NCI-H2081 treated with DMSO at 0.1 percent for 48 hours (cell line): ENCODE measurements around the gene PLSCR5.

ENCODE experiments used
- DNase-seq: peaks from one replicate; lab custom pipeline; 2025; lab: John Stamatoyannopoulos, UW

The PLSCR5 gene

DNA sequence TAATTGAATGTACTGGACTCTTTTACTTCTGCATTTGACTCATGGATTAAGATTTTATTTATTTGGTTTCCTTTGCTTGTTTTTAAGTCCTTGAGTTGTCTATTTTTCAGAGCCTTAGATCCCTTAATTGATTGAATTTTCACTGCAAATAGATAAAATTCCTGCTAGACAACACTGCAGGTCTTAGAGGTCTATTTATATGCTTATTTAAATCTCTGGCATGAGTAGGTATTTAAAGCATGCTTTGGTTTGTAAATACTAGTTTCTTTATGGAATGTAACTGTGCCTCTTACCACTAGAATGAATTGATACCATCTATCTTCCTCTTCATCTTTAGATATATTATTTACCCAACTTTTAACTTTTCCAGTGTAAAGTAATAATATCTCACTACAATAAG lies 20.0 kb downstream of the PLSCR5 start:
- DNase-seq: no peak

DNA sequence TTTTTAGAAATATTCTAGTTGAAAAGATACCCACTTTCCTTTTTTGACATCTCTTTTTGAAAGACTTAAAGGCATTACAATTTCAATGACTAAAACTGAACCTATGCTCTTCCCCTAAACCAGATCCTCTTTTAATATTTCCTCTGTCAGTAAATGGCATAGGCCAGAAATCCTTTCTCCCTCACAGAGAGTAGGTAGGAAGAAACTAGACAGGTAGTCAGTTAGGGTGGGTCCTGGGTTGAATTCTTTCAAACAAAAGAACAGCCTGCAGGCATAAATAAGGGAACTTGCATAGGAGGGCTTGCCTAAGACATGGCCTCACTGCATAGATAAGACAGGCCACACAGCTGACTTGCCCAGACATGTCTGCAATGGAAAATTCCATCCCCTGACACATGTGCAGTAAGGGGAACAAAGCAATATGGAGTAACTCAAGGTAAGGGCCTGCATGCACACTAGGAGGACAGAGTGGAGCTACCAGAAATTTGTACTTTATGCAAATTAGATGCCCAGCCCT lies 23.1 kb downstream of the PLSCR5 start:
- no peak for DNase-seq

DNA sequence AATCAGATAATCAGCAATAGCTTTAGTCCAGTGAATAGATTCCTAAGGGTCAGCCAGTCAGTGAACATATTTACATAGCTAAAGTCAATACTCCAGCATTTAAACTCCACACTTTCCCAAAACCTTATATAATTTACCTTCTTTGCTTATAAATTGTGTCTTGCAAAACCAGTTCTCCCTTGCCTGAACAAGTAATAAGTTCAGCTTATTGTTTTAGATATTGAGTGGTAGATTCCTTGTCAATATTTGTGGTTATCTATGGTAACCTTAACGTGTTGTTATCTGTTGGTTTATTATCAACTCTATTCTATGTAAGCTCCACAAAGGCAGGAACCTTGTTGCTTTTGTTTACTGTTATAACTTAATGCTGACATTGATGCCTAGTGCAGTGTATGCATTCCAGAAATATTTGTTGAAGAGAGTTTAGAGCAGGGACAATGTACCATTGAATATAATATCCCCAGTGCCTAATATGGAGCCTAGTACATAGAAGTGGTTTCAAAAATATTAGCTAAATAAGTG lies 24.0 kb downstream of the PLSCR5 start:
- DNase-seq: no peak

DNA sequence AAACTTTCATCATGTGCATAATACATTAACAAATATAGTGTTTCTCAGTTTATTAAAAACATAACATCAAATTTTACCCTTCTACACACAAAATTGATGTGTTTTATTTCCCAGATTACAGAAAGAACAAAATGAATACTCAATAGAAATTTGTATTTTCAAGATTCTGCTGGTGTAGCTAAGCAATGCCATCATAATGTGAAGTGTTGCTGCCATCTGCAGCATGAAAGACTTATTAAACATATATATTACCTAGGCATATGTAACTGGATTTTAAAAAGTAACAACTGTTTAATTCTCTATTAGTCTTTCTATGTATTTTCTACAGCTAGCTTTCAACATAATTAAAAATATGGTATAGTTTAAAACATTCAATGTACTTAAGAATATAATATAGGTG lies 27.5 kb downstream of the PLSCR5 start:
- DNase-seq: no peak

DNA sequence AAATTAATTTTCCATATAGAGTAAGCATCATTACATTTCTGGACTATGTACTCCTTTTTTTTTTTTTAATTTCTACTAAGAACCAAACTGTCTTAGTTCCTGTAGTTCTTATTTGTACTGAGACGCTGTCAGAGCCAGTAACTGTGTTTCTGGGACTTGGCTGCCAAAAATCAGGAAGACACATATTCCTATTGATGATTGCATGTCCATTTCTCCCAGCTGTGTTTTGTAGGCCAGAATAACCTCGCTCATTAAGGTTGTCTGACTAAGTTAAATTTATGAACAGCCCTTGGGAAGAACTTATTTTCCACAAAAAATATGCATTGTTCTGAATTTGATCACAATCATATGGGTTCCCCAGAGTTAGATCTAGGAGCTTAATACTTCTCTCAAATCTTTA lies 29.5 kb downstream of the PLSCR5 start:
- no peak for DNase-seq

DNA sequence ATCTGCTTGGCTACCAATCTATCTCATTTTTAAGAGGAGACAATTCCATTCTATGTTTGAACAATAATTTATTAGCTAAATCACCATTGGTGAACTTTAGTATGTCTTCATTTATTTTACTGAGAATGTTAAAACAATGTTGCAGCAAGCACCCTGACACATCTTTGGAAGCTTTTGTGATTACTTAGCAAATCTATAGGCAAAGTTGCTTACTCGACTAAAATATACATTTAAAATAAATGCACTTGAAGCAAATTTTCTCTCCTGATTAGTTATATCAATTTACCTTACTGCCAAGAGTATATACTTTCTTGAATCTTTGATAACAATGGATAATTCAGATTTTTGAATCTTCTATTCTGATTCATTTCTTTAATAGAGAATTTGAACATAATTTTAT lies 31.0 kb downstream of the PLSCR5 start:
- no peak for DNase-seq

DNA sequence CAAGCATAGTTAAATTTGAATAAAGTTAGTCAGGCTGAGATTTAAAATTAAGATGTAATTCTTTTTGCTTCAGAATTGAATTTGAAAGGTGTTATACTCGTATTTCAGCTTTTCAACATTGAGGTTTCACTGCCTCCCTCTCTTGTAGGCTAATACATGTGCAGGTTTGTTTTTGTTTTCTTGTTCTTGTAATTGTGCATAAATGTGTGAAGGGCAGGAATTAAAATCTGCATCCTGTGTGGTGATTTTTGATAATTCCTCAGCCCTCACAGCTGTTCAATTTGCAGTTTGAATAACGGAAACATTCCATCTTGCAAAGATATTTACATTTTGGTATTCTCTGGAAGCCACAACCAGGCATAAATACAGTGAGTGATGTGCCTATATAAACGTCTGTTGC lies 35.8 kb downstream of the PLSCR5 start:
- no peak for DNase-seq

DNA sequence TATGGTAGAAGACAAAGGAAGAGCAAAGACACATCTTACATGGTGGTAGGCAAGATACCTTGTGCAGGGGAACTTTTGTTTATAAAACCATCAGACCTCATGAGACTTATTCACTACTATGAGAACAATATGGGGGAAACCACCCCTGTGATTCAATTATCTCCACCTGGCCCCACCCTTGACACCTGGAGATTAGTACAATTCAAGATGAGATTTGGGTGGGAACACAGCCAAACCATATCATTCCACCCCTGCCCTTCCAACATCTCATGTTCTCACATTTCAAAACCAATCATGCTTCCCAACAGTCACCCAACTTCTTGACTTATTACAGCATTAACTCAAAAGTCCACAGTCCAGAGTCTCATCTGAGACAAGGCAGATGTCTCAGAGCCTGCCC lies 39.0 kb downstream of the PLSCR5 start:
- no peak for DNase-seq

DNA sequence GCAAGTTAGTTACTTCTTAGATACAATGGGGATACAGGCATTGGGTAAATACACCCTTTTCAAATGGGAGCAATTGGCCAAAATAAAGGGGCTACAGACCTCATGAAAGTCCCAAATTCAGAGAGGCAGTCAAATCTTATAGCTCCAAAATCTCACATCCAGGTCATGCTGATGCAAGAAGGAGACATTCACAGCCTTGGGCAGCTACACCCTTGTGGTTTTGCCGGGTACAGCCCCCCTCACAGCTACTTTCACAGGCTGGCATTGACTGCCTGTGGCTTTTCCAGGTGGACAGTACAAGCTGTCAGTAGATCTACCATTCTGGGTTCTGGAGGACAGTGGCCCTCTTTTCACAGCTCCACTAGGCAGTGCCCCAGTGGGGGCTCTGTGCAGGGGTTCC lies 43.3 kb downstream of the PLSCR5 start:
- no peak for DNase-seq

DNA sequence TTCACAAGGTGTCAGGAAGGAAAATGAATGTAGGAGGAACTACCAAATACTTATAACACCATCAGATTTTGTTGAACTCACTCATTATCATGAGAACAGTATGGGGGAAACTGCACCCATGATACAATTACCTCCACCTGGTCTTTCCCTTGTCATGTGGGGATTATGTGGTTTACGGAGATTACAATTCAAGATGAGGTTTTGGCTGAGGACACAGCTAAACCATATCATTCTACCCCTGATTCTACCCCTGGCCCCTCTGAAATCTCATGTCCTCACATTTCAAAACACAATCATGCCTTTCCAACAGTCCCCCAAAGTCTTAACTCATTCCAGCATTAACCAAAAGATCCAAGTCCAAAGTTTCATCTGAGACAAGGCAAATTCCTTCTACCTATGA lies 43.7 kb downstream of the PLSCR5 start:
- no peak for DNase-seq

DNA sequence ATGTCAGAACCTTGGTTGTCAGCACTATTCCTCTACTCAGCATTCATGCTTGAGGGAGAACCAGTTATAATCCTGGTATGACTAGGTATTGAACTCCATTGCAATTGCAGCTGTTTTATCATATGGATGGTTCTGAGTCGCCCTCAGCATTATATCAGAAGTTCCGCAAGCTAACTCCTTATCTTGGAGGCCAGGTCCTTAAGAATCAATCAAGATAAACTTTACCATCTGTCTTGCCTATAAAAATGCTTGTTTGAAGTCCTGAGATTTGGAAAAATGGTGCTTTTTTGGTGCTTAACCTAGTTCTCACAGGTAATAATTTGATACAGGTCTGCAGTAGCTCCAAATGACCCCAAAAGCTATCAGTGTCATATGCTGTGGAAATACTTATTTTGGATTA lies 44.5 kb downstream of the PLSCR5 start:
- no peak for DNase-seq

DNA sequence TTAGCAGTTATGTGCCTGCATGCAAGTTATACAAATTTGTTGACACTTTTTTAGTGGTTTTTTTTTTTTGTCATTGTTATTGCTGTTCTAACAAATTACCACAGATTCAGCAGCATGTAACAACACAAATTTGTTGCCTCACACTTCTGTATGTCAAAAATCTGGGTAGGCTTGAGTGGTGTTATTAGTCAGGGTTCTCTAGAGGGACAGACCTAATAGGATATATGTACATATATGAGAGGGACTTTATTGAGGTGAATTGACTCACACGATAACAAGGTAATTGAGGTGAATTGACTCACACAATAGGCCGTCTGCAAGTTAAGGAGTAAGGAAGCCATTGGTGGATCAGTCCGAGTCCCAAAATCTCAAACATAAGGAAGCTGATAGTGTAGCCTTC lies 45.8 kb downstream of the PLSCR5 start:
- DNase-seq: no peak

DNA sequence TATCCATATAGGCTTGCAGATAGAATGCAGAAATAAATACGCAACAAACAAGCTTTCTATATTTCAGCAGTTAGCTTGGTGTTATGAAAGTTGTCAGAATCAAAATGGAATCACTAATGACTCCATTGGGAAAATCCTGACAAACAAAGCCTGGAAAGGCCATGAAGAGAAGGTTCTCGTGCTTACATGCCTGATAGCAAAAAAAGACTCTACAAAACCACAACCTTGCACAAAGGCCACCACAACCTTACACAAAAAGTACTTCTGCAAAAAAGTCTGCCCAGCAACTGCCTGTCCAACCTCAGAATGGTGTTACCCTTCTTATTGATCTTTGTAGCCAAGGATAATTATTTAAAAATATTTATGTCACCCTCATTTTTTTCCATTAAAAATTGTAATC lies 46.4 kb downstream of the PLSCR5 start:
- DNase-seq: no peak

DNA sequence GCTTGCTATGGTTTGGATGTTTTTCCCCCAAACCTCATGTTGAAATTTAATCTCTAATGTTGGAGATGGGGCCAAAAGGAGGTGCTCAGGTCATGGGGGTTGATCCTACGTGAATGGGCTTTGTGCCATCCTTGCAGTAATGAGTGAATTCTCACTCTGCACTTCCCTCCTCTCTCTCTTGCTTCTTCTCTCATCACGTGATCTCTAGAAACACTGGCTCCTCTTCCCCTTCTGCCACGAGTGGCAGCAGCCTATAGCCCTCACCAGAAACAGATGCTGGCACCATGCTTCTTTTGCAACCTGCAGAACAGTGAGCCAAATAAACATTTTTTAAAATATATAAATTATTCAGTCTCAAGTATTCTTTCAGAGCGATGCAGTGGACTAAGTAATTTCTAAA lies 47.4 kb downstream of the PLSCR5 start:
- DNase-seq: no peak

DNA sequence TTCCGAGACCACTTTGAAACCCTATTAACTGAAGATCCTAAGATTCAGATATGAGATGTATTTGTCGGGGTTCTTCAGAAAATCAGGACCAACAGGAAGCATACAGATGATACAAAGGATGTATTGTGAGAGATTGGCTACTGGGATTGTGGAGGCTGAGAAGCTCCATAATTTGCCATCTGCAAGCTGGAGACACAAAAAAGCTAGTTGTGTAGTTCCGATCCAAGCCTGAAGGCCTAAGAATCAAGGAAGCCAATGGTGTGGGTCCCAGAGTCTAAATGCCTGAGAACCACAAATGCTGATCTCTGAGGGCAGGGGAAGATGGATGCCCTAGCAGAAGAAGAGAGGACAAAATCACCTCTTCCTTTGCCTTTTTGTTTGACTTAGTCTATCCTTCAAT lies 49.8 kb downstream of the PLSCR5 start:
- DNase-seq: no peak

DNA sequence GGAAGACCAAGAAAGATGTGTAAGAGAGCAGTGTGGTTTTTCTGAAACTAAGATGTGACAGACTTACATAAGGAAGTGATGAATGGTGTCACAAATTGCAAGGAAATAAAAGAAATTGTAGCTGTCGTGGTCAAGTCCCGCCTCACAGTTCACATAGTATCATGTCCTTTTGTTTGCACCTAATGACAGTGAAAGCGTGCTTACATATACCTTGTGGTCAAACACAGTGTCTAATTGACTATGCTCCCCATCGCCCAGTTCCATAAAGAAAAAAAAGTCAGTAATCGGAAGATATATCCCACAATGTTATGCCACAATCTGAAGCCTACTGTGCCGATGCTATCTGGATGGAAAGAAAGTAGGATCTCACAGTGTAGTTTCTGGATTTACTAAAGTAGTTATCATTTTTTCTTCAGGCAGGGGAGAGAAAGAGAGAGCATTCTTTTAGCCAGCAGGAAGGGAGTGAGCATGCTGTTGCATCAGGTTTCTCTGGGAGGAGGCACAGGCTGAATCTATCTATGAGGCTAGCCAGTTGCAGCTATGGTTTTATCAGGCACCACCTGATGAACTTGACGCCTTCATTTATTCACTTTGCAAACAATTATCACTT lies 50.9 kb downstream of the PLSCR5 start:
- DNase-seq: no peak

DNA sequence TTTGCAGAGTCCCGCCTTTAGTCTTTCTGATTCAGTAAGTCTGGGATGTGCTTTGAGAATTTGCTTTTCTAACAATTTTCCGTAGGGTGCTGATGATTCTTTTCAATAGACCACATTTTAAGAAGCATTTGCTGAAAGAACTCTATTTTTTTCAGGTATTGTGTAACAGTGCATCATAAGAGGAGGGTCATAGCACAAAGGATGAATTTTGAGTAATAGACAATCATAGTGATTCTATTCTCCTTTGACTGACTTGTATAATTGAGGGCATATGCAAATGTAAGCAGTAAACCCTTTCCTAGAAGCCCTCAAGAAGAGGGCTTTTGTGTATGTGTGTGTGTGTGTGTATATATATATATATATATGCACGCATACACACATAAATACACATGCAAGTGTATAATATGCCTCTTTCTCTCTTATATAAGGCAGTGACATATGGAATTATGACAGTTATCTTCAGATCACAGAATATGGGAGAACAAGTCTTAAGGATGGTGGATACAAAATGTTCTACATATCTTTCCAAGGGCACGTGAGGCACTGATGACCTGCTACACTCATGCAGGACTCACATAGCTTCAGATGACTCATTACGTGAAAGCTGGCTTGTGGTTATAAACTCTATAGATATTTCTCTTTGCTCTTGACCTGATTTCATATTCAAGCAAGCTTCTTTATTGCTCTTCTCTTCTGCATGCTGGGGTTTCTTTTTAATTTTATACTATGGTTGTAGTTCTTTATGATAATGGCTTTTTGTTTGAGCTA lies 54.2 kb downstream of the PLSCR5 start:
- DNase-seq: no peak

DNA sequence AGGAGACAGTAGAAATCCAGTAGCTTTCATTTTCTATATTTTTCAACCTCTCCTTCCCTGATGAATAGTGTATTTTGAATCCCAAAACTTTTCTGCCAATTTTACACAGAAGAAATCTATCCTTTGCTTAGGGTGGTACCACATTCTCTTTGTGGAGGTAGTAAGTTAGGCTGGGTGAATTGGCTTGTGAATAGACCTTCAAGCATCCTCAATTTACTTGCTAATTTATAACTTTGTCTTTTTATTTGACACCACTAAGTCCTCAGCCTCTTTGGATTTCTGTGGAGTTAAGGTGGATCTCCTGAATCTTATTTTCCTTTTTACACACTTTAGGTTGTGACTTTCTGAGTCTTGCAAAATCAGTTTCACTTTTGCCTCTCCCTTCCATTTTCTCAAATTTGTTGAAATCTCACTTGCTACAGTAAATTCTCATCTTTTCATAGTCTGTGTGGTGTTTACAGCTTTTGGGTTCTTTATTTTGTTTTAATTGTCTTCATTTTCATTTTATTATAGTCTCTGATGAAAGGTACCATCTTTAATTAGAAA lies 55.0 kb downstream of the PLSCR5 start:
- no peak for DNase-seq

DNA sequence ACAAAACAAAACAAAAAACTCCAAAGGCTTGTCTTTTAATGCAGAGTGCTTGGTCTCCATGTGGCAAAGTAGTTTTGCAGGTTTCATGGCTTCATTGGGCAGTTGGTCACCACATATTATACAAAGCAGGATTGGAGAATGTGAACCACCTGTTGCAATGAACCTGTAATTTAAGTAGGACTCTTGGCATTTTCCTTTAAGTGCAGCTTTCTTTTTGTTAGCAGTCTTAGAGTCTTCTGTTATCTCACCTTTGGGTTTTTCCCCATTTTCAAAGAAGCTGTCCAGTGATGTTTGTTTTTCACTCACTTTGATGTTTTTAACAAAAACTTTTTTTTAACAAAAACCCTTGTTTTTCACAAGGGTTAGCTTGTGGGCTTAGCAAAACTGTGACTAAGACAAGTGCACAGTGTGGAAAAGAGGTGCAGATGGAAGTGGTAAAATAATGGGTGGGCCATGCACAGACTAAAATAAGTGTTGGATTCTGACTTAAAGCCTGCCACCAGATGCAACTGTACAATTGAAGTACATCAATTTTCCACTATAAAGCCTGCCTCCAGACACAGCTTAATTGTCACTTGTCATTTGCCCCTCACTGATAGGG lies 57.8 kb downstream of the PLSCR5 start:
- no peak for DNase-seq

DNA sequence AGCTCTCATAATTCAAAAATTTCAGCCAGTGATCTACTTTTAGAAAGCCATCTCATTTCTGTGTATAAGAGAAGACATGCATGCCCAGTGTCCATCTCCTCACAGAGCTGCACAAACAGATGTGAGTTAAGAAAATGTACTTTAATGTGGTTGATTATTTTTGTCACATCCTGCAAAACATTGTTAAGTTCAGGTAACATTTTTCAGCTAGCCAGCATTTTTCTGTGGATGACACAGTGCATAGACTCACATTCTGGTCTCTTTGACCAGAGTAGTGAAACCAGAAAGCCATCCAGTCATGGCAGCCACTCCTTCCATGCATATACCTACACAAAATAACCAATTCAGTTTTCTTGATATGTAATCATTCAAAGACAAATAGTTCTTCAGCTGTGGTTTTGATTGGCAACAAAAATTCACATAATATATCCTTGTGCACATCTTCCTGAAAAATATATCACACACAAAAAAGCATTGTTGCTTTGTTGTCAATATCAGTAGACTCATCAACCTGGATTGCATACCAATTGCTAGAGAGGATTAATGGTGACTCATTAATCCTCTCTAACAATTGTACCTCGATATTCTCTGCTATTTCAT lies 58.7 kb downstream of the PLSCR5 start:
- no peak for DNase-seq

DNA sequence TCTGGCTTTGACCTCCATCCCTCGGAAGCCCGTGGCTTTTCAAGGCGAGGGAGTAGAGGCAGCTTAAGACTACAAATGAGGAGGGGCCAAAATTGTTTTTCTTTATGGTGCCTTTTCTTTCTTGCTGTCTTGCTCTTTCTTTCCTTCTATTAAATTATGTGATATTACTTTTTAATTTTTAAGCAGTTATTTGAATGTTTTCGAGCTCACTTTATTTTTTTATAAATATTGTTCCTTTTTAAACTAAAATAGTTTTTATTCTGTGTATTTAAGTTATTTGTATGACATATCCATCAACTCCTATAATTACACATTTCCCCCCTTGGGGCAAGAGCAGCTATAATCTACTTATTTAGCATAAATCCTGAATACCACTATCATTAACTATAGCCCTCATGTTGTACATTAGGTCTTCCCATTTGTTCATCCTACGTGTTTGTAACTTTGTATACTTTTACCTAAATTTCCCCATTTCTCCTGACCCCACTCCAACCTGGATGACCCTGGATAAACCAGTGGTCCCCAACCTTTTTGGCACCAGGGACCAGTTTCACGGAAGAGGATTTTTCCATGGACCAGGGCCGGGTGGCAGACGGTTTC lies 60.1 kb downstream of the PLSCR5 start:
- no peak for DNase-seq
